Left ventricle myocardium inferior (tissue), 1 donor: ENCODE data around the gene DCTD. TPM values are rescaled to one million over a fixed set of nuclear protein-coding genes. Genes with fewer than 3 reads are reported as not detected.

ENCODE experiments used
- DNase-seq: peaks from one replicate; pipeline ENCODE4 v3.0.0-alpha.2; 2020
- H3K27ac ChIP-seq: fragments of 200-600 bp; replicated peaks from 2 replicates; pipeline ENCODE4 v1.8.0; 2021
- H3K27me3 ChIP-seq: fragments of 200-600 bp; 2 replicates; pipeline ENCODE4 v1.8.0; 2021; ENCODE audit warnings: low read depth
- H3K36me3 ChIP-seq: fragments of 200-600 bp; 2 replicates; pipeline ENCODE4 v1.8.0; 2021
- H3K4me1 ChIP-seq: fragments of 200-600 bp; 2 replicates; pipeline ENCODE4 v1.8.0; 2021
- H3K4me3 ChIP-seq: fragments of 200-600 bp; 2 replicates; pipeline ENCODE4 v1.8.0; 2021; ENCODE audit warnings: mild to moderate bottlenecking, moderate library complexity
- H3K9me3 ChIP-seq: fragments of 200-600 bp; replicated peaks from 2 replicates; pipeline ENCODE4 v1.8.0; 2021
- CTCF ChIP-seq: fragments of 200-600 bp; IDR thresholded peaks from 2 replicates; pipeline ENCODE4 v1.8.0; 2021; ENCODE audit warnings: antibody characterized with exemption, mild to moderate bottlenecking, borderline replicate concordance
- intact Hi-C: fragments of 100-400 bp; cut with micrococcal nuclease; formaldehyde crosslinking; loops from one replicate; pipeline ENCODE4 v1.11.0; 2022
- total RNA-seq: library from RNA; stranded (reverse); fragmentation: NEBNext Ultra II Directional; extraction: Animal tissue kit (Norgen Biotek cat#: 25700); gene quantifications from one replicate; pipeline ENCODE4 v1.2.1, GENCODE V29; 2021
- donor health status: DM: no; HTN: yes; CAD: no; lungs with severe emphysema.

The DCTD gene
- total RNA-seq, 1 donor from 2014 or later, result 44.2 TPM

- H3K4me3 ChIP-seq, result no peak overlapping the region
- no peak for DNase-seq
- H3K4me1 ChIP-seq, result no peaks in the 10 kb centered on the region
- H3K36me3 ChIP-seq, result no peaks in the 10 kb centered on the region
- no peaks in the 10 kb centered on the region for H3K9me3 ChIP-seq
- TF ChIP-seq CTCF, result no peak
- peaks cover 16% of the 10 kb centered on the region for H3K27me3 ChIP-seq
- H3K27ac ChIP-seq, result no peak overlapping the region
- intact Hi-C loops, result loop anchor here (2.0 to 5.0 kb wide), 2 partner anchors 133 to 323 kb away; no protein-coding TSS in a partner anchor
Observed at GRCh38 chr4:182939680-182940079, 22.5 kb upstream of the DCTD start.

GRCh38 chr4:182938205-182938645 lies 21.0 kb upstream of the DCTD start:
- Histone ChIP-seq H3K9me3 (no peaks in the 10 kb centered on the region), H3K27ac (no peak overlapping the region), H3K36me3 (no peaks in the 10 kb centered on the region), H3K27me3 (peaks cover 20% of the 10 kb centered on the region), H3K4me3 (no peak overlapping the region), H3K4me1 (no peaks in the 10 kb centered on the region)
- peak; percentile 95 for TF ChIP-seq CTCF
- DNase-seq, result peak; percentile 72
- intact Hi-C loops, result loop anchor here (2.0 to 5.0 kb wide), 2 partner anchors 135 to 324 kb away; no protein-coding TSS in a partner anchor

DNA sequence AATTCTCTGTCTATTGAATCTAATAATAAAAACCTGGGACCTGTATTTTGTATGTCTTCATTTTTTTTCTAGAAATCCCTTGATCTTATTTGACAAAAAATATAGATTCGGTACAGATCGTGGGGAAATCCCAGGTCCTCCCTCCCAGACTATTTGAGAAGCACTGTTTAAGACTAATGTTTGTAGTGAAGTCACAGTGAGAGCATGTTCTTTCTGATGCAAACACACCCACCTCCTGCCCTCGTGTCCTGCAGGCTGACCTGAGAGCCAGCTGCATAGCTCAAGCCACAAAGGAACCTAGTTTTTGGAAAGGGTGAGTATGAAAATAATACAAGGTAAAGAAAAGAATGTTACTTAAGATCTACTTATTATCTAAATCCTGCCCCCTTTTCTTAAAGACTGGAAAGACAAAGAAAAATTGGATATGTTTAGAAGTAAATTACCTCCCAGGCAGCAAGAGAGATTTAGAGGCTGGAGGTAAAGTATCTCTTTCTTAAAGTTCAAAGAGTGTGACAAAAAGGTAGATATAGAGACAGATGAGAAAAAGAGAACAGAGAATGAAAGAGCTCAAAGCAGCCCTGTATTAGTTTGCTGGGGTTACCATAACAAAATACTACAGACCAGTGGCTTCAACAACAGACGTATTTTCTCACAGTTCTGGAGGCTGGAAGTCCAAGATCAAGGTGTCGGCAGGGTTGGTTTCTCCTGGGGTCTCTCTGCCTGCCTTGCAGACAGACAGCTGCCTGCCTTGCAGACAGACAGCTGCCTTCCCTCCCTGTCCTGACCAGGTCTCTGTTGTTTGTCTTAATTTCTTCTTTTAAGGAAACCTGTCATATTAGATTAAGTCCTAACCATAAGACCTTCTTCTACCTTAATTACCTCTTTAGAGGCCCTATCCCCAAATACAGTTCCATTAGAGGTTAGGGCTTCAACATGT lies 20.4 kb upstream of the DCTD start:
- no peak for DNase-seq
- Histone ChIP-seq H3K4me3 (no peak overlapping the region), H3K36me3 (no peaks in the 10 kb centered on the region), H3K27ac (no peak overlapping the region), H3K4me1 (no peaks in the 10 kb centered on the region), H3K9me3 (no peaks in the 10 kb centered on the region), H3K27me3 (peaks cover 18% of the 10 kb centered on the region)
- intact Hi-C loops, result loop anchor here (2.0 to 5.0 kb wide), 2 partner anchors 135 to 325 kb away; no protein-coding TSS in a partner anchor
- TF ChIP-seq CTCF, result no peak

DNA sequence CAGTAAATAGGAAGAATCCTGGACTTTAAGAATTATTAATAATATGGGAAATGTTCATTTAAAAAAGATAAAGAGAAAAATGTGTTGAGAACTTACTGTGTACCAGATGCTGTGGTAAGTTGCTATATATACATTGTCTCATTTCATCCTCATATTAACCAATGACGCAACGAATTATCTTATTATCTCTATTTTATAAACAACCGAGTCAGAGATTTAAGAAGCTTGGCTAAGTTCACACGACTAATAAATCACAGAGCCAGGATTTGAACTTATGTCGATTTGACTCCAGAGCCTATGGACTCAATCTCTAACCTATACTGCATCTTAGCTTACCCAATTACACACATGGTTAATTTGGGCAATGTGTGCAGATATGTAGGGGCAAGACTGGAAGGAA lies 15.5 kb upstream of the DCTD start:
- H3K4me1 ChIP-seq, result no peaks in the 10 kb centered on the region
- intact Hi-C loops, result no loop called here
- H3K9me3 ChIP-seq, result no peaks in the 10 kb centered on the region
- H3K27ac ChIP-seq, result no peak overlapping the region
- H3K27me3 ChIP-seq, result peaks cover 7% of the 10 kb centered on the region
- no peak overlapping the region for H3K4me3 ChIP-seq
- no peak for TF ChIP-seq CTCF
- DNase-seq, result no peak
- H3K36me3 ChIP-seq, result no peaks in the 10 kb centered on the region

DNA sequence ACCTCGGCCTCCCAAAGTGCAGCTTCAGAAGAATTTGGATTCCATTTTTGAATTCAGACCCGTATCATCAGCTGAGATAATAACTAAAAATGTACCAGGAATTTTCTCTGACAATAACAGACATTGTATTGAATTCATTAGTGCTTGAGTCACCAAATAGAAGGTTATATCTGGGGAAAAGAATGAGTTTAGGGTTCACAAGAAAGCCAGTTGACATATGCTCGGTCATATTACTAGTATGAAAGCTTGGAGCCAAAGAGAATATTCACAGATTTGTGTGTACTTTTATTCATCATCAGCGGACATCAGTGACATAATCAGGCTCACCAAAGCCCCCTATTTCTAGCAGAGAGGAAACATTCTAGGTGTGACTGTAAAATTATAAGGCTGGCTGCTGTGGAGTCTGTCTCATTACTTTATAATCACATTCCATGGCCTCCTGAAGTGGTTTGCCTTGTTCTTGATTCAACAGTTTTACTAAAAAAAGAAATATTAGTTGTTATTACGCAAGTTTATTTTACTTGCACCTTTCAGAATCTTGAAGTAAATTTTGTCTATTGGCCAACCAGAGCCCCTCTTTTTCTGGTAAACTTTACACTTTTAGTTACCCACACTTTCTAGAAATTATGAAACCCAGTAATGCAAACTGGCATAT lies 14.6 kb upstream of the DCTD start:
- no peaks in the 10 kb centered on the region for H3K36me3 ChIP-seq
- H3K27me3 ChIP-seq, result peaks cover 7% of the 10 kb centered on the region
- H3K4me3 ChIP-seq, result no peak overlapping the region
- no peak overlapping the region for H3K27ac ChIP-seq
- intact Hi-C loops, result no loop called here
- no peaks in the 10 kb centered on the region for H3K4me1 ChIP-seq
- DNase-seq, result no peak
- H3K9me3 ChIP-seq, result no peaks in the 10 kb centered on the region
- no peak for TF ChIP-seq CTCF
